GM19023 (cell line): Measurements from ENCODE around the gene SMAP1.

Experiments used
- ATAC-seq: cut with Tn5 transposase; IDR thresholded peaks from one replicate; pipeline ENCODE4 v1.9.1; 2021; ENCODE audit warnings: mild to moderate bottlenecking, moderate library complexity; ENCODE audit not compliant: unreplicated experiment

SMAP1 gene

GRCh38 chr6:70667711-70668498 lies at the start of gene SMAP1:
TSS of gene SMAP1 (plus strand) at chr6:70667883. CDS start at chr6:70668024, 141 bp downstream.
- peak; percentile 93 for ATAC-seq

- no peak for ATAC-seq
Observed at GRCh38 chr6:70620746-70621145, 46.9 kb upstream of the SMAP1 start.

GRCh38 chr6:70622461-70622860 lies 45.2 kb upstream of the SMAP1 start:
- no peak for ATAC-seq

- ATAC-seq: no peak
Observed at GRCh38 chr6:70625436-70625835, 42.2 kb upstream of the SMAP1 start.

DNA sequence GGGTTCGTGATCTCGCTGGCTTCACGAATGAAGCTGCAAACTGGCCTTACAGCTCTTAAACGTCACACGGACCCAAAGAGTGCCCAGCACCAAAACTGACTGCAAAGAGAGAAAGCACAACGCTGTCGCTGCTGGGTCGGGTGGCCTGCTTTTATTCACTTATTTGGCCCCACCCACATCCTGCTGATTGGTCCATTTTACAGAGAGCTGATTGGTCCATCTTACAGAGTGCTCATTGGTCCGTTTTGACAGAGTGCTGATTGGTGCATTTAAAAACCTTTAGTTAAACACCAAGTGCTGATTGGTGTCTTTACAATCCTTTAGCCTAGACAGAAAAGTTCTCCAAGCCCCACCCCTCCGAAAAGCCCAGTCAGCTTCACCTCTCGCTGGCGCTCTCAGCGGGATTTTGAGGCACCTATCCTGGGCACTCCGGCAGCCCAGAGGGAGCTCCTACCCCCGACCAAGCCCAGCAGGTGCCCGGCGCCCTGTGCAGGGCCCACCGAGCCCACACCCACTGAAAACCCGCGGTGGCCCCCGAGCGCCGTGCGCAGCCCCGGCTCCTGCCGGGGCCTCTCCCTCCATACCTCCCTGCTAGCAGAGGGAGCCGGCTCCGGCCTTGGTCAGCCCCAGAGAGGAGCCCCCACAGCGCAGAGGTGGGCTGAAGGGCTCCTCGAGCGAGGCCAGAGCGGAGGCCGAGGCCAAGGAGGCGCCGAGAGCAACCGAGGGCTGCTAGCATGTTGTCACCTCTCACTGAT lies 40.0 kb upstream of the SMAP1 start:
- ATAC-seq: no peak

DNA sequence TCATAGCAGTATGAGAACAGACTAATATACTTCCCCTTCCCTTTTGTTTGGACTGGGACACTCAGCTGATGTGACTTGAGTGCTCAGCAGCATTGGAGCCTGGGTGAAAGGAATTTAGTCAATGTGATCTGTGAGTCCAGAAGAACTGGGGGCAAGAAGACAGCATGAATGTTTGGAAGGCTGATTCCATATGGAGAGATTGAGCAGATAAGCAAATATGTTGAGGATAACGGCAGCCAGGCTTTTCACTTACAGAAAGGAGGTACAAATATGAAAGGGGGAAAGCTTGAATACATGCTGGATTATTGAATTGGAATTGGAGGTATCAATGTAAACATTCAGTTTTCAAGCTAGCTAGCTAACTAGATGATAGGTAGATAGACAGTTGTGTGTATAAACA lies 37.8 kb upstream of the SMAP1 start:
- no peak for ATAC-seq

GRCh38 chr6:70633870-70634269 lies 33.8 kb upstream of the SMAP1 start:
- no peak for ATAC-seq

DNA sequence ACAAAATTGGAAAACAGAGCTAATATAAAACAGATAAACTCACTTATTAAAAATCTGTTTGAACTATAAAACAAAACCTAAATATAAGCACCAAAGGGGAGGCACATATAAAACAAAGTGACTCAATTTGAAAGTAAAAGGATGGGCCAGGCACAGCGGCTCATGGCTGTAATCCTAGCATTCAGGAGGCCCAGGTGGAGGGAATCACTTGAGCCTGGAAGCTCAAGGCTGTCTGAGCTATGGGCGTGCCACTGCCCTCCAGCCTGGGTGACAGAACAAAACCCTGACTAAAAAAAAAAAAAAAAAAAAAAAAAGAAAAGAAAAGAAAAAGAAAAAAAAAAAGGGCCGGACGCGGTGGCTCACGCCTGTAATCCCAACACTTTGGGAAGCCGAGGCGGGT lies 31.1 kb upstream of the SMAP1 start:
- ATAC-seq: no peak

GRCh38 chr6:70638468-70638867 lies 29.2 kb upstream of the SMAP1 start:
- no peak for ATAC-seq

- peak; percentile 62 for ATAC-seq
Observed at GRCh38 chr6:70651326-70651905, 16.3 kb upstream of the SMAP1 start.

DNA sequence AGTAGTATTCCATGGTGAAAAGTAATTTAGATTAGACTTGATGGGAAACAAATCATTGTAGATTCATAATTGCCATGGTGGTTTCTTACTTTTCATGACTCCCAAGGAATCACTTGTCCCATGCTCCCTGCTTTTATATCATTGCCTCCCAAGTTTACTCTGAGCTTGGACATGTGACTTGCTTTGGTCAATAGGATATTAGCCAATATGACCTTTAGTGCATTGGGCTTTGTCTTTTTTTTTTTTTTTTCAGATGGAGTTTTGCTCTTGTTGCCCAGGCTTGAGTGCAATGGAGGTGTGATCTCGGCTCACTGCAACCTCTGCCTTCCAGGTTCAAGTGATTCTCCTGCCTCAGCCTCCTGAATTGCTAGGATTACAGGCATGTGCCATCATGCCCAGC lies 15.5 kb upstream of the SMAP1 start:
- ATAC-seq: no peak

GRCh38 chr6:70657706-70658105 lies 10.0 kb upstream of the SMAP1 start:
- no peak for ATAC-seq

GRCh38 chr6:70663881-70664466 lies 3.7 kb upstream of the SMAP1 start:
- ATAC-seq: no peak

GRCh38 chr6:70666706-70667105 lies 977 bp upstream of the SMAP1 start:
- no peak for ATAC-seq

DNA sequence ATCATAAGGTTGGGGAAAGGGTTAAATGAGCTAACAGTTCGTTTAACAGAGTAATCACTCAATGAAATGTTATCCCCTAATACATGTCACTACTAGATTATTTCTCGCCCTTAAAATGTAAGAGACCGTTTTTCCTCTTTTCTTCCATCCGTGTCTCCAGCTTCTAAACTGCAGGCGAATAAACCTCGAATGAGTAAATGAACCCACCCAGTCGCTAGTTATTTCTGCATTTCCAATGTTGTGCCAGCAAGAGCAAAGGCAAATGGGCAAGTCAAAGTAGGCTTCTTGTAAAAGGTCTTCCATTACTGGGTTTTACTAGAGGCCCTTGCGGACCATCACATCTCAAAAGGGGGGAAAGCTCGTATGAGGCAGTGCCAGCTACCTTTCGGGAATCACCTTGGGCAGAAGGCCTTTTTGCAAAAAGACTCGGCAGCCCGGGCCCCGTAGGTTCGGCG lies 400 bp upstream of the SMAP1 start:
- peak; percentile 2 for ATAC-seq

- no peak for ATAC-seq
Observed at GRCh38 chr6:70668499-70668812, 773 bp downstream of the SMAP1 start.

- no peak for ATAC-seq
Observed at GRCh38 chr6:70669133-70669532, 1.4 kb downstream of the SMAP1 start.

DNA sequence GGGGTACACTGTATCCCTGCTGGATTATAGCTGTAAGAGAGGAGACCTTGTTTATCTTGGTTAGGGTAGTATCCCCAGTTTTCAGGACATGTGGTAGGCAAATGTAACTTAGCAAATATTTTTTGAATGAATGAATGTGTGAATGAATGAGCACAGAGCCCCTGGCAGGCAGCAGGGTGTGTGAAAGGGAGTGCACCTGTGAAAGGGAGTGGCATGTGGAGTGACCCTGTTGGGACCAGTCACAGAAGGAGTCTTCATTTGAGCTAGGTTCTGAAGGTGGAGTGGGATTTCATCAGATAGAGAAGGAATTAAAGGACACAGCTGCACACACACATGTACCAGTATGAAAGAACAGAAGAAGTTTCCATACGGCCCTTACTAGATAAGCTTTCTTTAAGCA lies 4.9 kb downstream of the SMAP1 start:
- no peak for ATAC-seq

GRCh38 chr6:70673054-70673453 lies 5.4 kb downstream of the SMAP1 start:
- no peak for ATAC-seq

DNA sequence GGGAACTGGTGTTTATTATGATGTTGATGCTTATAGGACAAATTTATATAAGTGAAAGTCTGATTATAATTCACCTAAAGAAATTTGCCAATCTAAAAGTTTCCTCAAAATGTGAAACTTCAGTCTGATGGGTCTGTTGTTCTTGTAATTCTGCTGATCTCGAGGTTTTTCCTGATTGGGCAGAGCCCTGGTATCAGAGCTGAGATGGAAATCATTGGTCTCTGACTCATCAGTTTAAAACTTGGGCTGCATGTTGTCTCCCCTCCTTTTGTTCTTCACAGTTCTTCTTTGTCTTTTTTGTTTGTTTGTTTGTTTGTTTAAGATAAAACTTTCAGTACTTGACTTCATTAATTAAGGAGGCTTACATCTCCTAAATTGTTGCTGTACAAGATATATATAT lies 5.9 kb downstream of the SMAP1 start:
- no peak for ATAC-seq

- no peak for ATAC-seq
Observed at GRCh38 chr6:70675822-70676221, 8.1 kb downstream of the SMAP1 start.

DNA sequence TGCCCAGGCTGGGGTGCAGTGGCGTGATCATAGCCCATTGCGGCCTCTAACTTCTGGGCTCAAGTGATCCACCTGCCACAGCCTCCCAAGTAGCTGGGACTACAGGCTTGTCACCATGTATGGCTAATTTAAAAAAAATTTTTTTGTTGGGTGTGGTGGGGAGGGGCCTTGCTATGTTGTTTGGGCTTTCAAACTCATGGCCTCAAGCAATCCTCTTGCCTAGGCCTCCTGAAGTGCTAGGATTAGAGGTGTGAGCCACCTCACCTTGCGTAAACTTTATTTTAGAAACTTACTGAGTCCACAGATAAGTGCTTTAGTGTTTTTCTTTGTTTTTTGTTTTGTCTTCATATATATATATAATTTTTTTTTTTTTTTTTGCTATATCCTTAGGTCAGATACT lies 9.1 kb downstream of the SMAP1 start:
- ATAC-seq: no peak
